HepG2 (cell line): ENCODE results near the gene ALCAM. TPM values are rescaled to one million over a fixed set of nuclear protein-coding genes. Genes with fewer than 3 reads are reported as not detected.

Source experiments
- KDM3A ChIP-seq: IDR thresholded peaks from 2 replicates; pipeline ENCODE4 v1.6.1; 2018; ENCODE audit warnings: low read depth, missing compliant biosample characterization
- PITX1 ChIP-seq: sonication (generic); formaldehyde crosslinking; IDR thresholded peaks from 2 replicates; pipeline ENCODE4 v1.5.1; 2020; ENCODE audit warnings: mild to moderate bottlenecking, missing genetic modification reagents
- RFX5 ChIP-seq: IDR thresholded peaks from 2 replicates; pipeline ENCODE4 v1.6.1; 2011; ENCODE audit warnings: low read depth, low read length, improper control_type of control experiment
- ZGPAT ChIP-seq: IDR thresholded peaks from 2 replicates; pipeline ENCODE4 v1.6.1; 2016; ENCODE audit warnings: mild to moderate bottlenecking
- ZHX2 ChIP-seq, 2 experiments: sonication (generic) in 1 of 2; formaldehyde crosslinking in 1 of 2; IDR thresholded peaks; 2 replicates each; pipeline versions ENCODE4 v1.6.1 to v1.9.0; 2014 to 2022; ENCODE audit warnings: antibody characterized with exemption in 1 of 2, borderline replicate concordance in 1 of 2, inconsistent platforms in 1 of 2, low read depth in 1 of 2, missing genetic modification reagents in 1 of 2
- ZNF407 ChIP-seq: sonication (generic); formaldehyde crosslinking; IDR thresholded peaks from one replicate; pipeline ENCODE4 v1.5.1; 2020; ENCODE audit warnings: mild to moderate bottlenecking, missing genetic modification reagents; ENCODE audit errors: not compliant biosample characterization
- polyA plus RNA-seq, 8 experiments: library from polyadenylated mRNA; depleted of rRNA in 3 of 8; stranded (reverse) in 7 of 8; unstranded in 1 of 8; fragments of >200 nt; fragmentation: Illumina TruSeq in 4 of 8; extraction: Trizol in 4 of 8; gene quantifications; 2 replicates each; pipeline versions ENCODE4 v1.2.1 to v1.2.3, GENCODE V29; 2011 to 2016; ENCODE audit warnings: low read depth in 4 of 8, missing spikeins in 1 of 8, mixed read lengths in 1 of 8; ENCODE audit not compliant: insufficient read depth in 1 of 8
- total RNA-seq, 5 experiments: library from RNA; depleted of rRNA; stranded (reverse); fragments of >200 nt; fragmentation: Illumina TruSeq; extraction: Trizol; gene quantifications; 2 replicates each; pipeline ENCODE4 v1.2.3, GENCODE V29; 2016; ENCODE audit warnings: low read depth in 1 of 5

ALCAM gene
- total and polyA plus RNA-seq, 2 of the 13 experiments (the other 11 are each of a cell fraction or from before 2014, with no cell fraction given) = 26.0 to 33.1 TPM

GRCh38 chr3:105415951-105416350 is 49.2 kb downstream of the ALCAM start (continued):
- TF ChIP-seq ZGPAT (CRISPR knock-in tag) (no peak), KDM3A (CRISPR knock-in tag) (no peak), ZHX2 (IDR thresholded peaks at IDR 0.05; ENCODE audit: low read depth) (no peak), ZHX2 (CRISPR knock-in tag; IDR thresholded peaks at IDR 0.05; ENCODE audit: borderline replicate concordance) (no peak), ZNF407 (CRISPR knock-in tag) (no peak), RFX5 (no peak), PITX1 (CRISPR knock-in tag) (no peak)
- TF ChIP-seq, all 625 proteins: peak for 0
